ENCODE results near the gene PBX4.

The PBX4 gene

DNA sequence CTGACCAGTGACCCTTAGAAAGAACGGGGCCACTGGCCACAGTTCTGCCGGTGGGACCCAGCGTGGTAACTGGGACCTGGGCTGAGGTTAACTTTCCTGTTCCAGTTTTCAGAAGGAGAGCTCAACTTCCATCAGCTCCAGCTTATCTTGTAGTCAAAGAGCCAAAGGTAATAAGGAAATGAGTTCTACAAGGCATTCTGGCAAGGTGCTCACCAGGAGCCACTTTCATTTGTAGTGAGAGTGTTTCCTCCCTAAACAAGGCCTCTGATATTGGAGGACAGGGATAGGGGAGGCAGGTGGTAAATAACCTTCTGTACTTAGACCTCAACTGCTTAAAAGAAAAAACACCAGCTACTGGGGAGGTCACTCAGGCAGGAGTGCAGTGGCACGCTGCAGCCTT lies 38.1 kb downstream of the PBX4 start:
- Histone ChIP-seq H3K27ac (ENCODE audit: low read length) (no peak overlapping the region), H3K9ac (ENCODE audit: low read depth, low read length) (no peak overlapping the region), H3K27me3 (ENCODE audit: insufficient read depth, low read length) (no peaks in the 10 kb centered on the region; the same call in 1 of the 2 replicates), H3K4me1 (ENCODE audit: insufficient read depth, low read length) (peaks cover 4% of the 10 kb centered on the region; the same call in 1 of the 2 replicates), H3K4me3 (ENCODE audit: low read length) (no peak overlapping the region), H3K9me3 (ENCODE audit: insufficient read depth, low read depth, low read length) (no peaks in the 10 kb centered on the region), H3K36me3 (ENCODE audit: insufficient read depth, low read depth, low read length) (no peaks in the 10 kb centered on the region)

DNA sequence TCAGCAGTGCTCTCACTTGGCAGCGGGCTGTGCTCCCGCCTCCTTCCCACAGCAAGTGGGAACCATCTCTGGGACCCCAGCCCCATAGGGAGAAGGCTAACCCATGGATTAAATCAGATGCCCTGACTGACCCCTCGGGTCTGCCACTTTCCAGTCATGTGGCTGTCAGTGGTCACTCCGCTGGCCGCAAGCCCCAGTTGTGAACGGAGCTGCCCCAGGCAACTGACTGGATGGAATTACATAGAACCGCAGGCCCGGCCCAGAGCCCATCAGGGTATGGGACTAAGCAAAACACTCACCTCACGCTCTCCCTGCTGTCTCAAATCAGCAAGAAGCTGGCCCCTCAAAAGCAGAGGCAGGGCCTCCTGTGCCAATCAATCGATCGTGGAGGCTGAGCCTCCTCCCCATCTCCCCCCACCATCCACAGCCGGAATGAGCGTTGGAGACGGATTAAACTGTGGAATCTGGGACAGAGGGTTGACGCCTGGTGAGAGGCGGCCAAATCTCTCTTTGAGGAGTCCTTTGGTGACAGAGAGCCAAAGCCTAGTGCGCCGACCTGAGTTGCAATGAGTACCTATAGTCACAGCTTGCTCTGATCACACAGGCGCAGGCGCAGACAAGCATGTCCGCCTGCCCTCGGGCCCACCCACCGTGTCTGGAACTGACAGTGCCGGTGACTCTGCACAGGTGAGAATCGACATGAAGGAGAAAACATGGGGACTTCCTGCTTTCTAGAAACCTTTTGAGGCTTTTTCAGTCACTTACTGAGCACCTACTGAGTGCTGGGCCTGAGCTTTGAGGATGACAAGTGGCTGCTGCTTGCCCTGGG lies 38.7 kb downstream of the PBX4 start:
- Histone ChIP-seq H3K4me3 (ENCODE audit: low read length) (no peak overlapping the region), H3K9ac (ENCODE audit: low read depth, low read length) (no peak overlapping the region), H3K27ac (ENCODE audit: low read length) (no peak overlapping the region), H3K36me3 (ENCODE audit: insufficient read depth, low read depth, low read length) (no peaks in the 10 kb centered on the region), H3K27me3 (ENCODE audit: insufficient read depth, low read length) (no peaks in the 10 kb centered on the region; the same call in 1 of the 2 replicates), H3K9me3 (ENCODE audit: insufficient read depth, low read depth, low read length) (no peaks in the 10 kb centered on the region), H3K4me1 (ENCODE audit: insufficient read depth, low read length) (peaks cover 5% of the 10 kb centered on the region; the same call in 1 of the 2 replicates)

GRCh38 chr19:19578252-19578651 lies 40.2 kb downstream of the PBX4 start:
- no peak overlapping the region for H3K27ac ChIP-seq (ENCODE audit: low read length)
- H3K36me3 ChIP-seq (ENCODE audit: insufficient read depth, low read depth, low read length) = no peaks in the 10 kb centered on the region
- H3K27me3 ChIP-seq (ENCODE audit: insufficient read depth, low read length) = no peaks in the 10 kb centered on the region; the same call in 1 of the 2 replicates
- H3K9me3 ChIP-seq (ENCODE audit: insufficient read depth, low read depth, low read length) = no peaks in the 10 kb centered on the region
- H3K9ac ChIP-seq (ENCODE audit: low read depth, low read length) = no peak overlapping the region
- H3K4me3 ChIP-seq (ENCODE audit: low read length) = no peak overlapping the region
- H3K4me1 ChIP-seq (ENCODE audit: insufficient read depth, low read length) = peaks cover 5% of the 10 kb centered on the region; the same call in 1 of the 2 replicates

DNA sequence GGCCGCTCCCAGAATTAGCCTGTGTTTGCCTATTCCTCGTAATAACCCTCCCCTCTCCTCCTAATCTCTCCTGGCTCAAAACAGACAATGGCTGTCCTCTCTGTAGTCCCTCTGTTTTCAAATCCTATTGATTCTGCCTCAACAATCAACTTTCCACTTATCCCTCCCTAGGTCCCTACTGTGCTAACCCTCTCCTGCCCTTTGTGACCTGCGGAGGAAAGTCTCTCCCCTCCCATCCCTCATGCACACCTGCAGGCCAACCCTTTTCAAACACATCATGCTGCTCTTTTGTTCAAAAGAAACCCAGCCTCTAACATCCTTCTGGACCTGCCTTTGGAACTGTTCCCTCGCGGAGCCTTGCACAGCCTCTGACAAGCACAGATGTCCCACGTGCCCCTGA lies 43.1 kb downstream of the PBX4 start:
- Histone ChIP-seq H3K4me3 (ENCODE audit: low read length) (no peak overlapping the region), H3K27ac (ENCODE audit: low read length) (no peak overlapping the region), H3K27me3 (ENCODE audit: insufficient read depth, low read length) (no peaks in the 10 kb centered on the region; the same call in 1 of the 2 replicates), H3K9me3 (ENCODE audit: insufficient read depth, low read depth, low read length) (no peaks in the 10 kb centered on the region), H3K4me1 (ENCODE audit: insufficient read depth, low read length) (peaks cover 5% of the 10 kb centered on the region; the same call in 1 of the 2 replicates), H3K36me3 (ENCODE audit: insufficient read depth, low read depth, low read length) (no peaks in the 10 kb centered on the region), H3K9ac (ENCODE audit: low read depth, low read length) (no peak overlapping the region)

GRCh38 chr19:19571071-19571786 lies 47.3 kb downstream of the PBX4 start:
- Histone ChIP-seq H3K9ac (ENCODE audit: low read depth, low read length) (no peak overlapping the region), H3K9me3 (ENCODE audit: insufficient read depth, low read depth, low read length) (no peaks in the 10 kb centered on the region), H3K36me3 (ENCODE audit: insufficient read depth, low read depth, low read length) (no peaks in the 10 kb centered on the region), H3K27ac (ENCODE audit: low read length) (no peak overlapping the region), H3K4me3 (ENCODE audit: low read length) (no peak overlapping the region), H3K27me3 (ENCODE audit: insufficient read depth, low read length) (no peaks in the 10 kb centered on the region; the same call in 1 of the 2 replicates), H3K4me1 (ENCODE audit: insufficient read depth, low read length) (peaks cover 5% of the 10 kb centered on the region; the same call in 1 of the 2 replicates)

- Histone ChIP-seq H3K9ac (ENCODE audit: low read depth, low read length) (no peak overlapping the region), H3K27ac (ENCODE audit: low read length) (no peak overlapping the region), H3K9me3 (ENCODE audit: insufficient read depth, low read depth, low read length) (no peaks in the 10 kb centered on the region), H3K4me1 (ENCODE audit: insufficient read depth, low read length) (peaks cover 2% of the 10 kb centered on the region; the same call in 1 of the 2 replicates), H3K36me3 (ENCODE audit: insufficient read depth, low read depth, low read length) (no peaks in the 10 kb centered on the region), H3K27me3 (ENCODE audit: insufficient read depth, low read length) (no peaks in the 10 kb centered on the region), H3K4me3 (ENCODE audit: low read length) (no peak overlapping the region)
Measured at GRCh38 chr19:19570571-19570970, 47.9 kb downstream of the PBX4 start.

DNA sequence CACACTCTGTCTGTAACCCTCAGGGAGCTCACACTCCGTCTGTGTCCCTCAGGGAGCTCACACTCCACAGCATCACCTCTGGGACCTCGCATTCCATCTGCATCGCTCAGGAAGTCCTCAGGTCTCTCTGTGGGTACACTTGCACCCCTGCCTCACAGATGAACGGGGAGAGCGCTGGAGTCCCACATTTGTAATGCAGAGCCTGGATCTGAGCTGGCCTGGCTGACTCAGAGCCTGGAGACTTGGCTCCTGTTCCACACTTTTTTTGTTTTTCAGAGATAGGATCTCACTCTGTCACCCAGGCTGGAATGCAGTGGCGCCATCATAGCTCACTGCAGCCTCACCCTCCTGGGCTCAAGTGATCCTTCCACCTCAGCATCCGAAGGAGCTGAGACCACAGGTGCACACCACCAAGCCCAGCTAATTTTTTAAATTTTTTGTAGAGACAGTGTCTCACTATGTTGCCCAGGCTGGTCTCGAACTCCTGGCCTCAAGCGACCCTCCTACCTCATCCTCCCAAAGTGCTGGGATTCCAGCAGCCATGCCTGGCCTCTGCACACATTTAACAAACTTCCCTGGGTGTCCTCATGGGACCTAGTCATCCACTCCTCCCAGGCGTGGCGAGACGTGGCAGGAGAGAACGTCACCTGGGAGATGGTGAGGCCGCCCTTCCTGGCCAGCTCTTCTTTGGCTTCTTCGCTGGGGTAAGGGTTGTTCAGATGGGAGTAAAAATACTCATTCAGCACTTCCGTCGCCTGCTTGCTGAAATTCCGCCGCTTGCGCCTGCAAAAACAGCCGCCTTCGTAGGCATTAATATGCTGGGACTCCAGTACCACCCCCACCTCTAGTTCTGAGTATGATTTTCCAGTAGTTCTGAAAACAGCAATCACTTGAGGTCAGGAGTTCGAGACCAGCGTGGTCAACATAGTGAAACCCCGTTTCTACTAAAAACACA lies 49.4 kb downstream of the PBX4 start:
- H3K27me3 ChIP-seq (ENCODE audit: insufficient read depth, low read length) = no peaks in the 10 kb centered on the region
- no peaks in the 10 kb centered on the region for H3K36me3 ChIP-seq (ENCODE audit: insufficient read depth, low read depth, low read length)
- H3K27ac ChIP-seq (ENCODE audit: low read length) = no peak overlapping the region
- H3K9me3 ChIP-seq (ENCODE audit: insufficient read depth, low read depth, low read length) = no peaks in the 10 kb centered on the region
- H3K9ac ChIP-seq (ENCODE audit: low read depth, low read length) = no peak overlapping the region
- H3K4me1 ChIP-seq (ENCODE audit: insufficient read depth, low read length) = no peaks in the 10 kb centered on the region
- H3K4me3 ChIP-seq (ENCODE audit: low read length) = no peak overlapping the region

DNA sequence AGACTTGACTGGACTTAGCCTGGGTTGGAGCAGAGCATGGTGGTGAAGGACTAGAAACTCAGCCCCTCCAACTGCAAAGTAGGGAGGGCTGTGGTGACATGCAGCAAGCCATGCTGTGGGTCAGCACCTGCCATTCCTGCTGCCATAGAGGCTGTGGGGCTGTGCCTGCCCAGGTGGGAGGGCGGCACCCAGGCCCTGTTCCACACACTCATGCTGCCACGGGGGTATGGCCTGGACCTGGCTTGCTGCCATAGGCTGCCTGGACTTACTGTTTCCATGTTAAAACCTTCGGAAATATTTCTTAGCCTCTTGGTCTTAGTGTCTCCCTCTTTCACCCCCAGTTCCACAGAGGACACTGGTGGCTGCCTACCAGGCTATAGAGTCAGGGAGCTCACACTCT lies 51.1 kb downstream of the PBX4 start:
- Histone ChIP-seq H3K9ac (ENCODE audit: low read depth, low read length) (no peak overlapping the region), H3K4me3 (ENCODE audit: low read length) (no peak overlapping the region), H3K27me3 (ENCODE audit: insufficient read depth, low read length) (no peaks in the 10 kb centered on the region), H3K27ac (ENCODE audit: low read length) (no peak overlapping the region), H3K9me3 (ENCODE audit: insufficient read depth, low read depth, low read length) (no peaks in the 10 kb centered on the region), H3K4me1 (ENCODE audit: insufficient read depth, low read length) (no peaks in the 10 kb centered on the region), H3K36me3 (ENCODE audit: insufficient read depth, low read depth, low read length) (no peaks in the 10 kb centered on the region)

DNA sequence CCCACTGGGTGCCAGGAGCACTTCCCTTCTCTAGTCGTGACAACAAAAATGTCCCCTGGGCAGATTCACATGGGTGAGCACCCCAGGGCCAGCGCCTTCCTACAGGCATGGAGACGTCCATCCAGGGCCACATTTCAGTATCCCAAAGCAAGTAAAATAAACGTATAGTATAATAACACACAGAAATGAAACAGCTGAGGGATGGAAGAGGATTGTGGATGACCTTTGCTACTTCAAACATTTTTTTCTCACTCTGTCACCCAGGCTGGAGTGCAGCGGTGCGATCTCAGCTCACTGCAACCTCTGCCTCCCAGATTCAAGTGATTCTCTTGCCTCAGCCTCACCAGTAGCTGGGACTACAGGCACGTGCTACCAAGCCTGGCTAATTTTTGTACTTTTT lies 52.2 kb downstream of the PBX4 start:
- no peak overlapping the region for H3K4me3 ChIP-seq (ENCODE audit: low read length)
- H3K36me3 ChIP-seq (ENCODE audit: insufficient read depth, low read depth, low read length) = no peaks in the 10 kb centered on the region
- no peaks in the 10 kb centered on the region for H3K27me3 ChIP-seq (ENCODE audit: insufficient read depth, low read length)
- no peak overlapping the region for H3K27ac ChIP-seq (ENCODE audit: low read length)
- H3K9ac ChIP-seq (ENCODE audit: low read depth, low read length) = no peak overlapping the region
- no peaks in the 10 kb centered on the region for H3K4me1 ChIP-seq (ENCODE audit: insufficient read depth, low read length)
- H3K9me3 ChIP-seq (ENCODE audit: insufficient read depth, low read depth, low read length) = no peaks in the 10 kb centered on the region

GRCh38 chr19:19563348-19563848 lies 55.1 kb downstream of the PBX4 start:
- no peaks in the 10 kb centered on the region for H3K9me3 ChIP-seq (ENCODE audit: insufficient read depth, low read depth, low read length)
- no peak overlapping the region for H3K4me3 ChIP-seq (ENCODE audit: low read length)
- no peak overlapping the region for H3K27ac ChIP-seq (ENCODE audit: low read length)
- no peak overlapping the region for H3K9ac ChIP-seq (ENCODE audit: low read depth, low read length)
- H3K36me3 ChIP-seq (ENCODE audit: insufficient read depth, low read depth, low read length) = no peaks in the 10 kb centered on the region
- H3K4me1 ChIP-seq (ENCODE audit: insufficient read depth, low read length) = no peaks in the 10 kb centered on the region
- no peaks in the 10 kb centered on the region for H3K27me3 ChIP-seq (ENCODE audit: insufficient read depth, low read length)
